Fibroblast of upper back skin (primary cell): ENCODE measurements around the gene COL4A1.
A peak's percentile ranks its signal among the peaks of the same experiment; 100 is the strongest.

Experiments
- DNase-seq: peaks from one replicate; pipeline ENCODE4 v3.0.0-alpha.2; 2013

The COL4A1 gene

GRCh38 chr13:110154410-110154933, 152.5 kb downstream of the COL4A1 start:
- no peak for DNase-seq

- DNase-seq, result no peak
These were observed 154.6 kb downstream of the COL4A1 start for GRCh38 chr13:110152351-110152750.

- DNase-seq, result no peak
These were observed 155.5 kb downstream of the COL4A1 start for GRCh38 chr13:110151462-110151861.

- DNase-seq, result peak; percentile 71
These were observed 156.4 kb downstream of the COL4A1 start for GRCh38 chr13:110150384-110151101.

- DNase-seq, result no peak
These were observed 157.9 kb downstream of the COL4A1 start for GRCh38 chr13:110149036-110149435.

- no peak for DNase-seq
These were observed 166.9 kb downstream of the COL4A1 start for GRCh38 chr13:110140099-110140498.

- DNase-seq, result no peak
These were observed 168.3 kb downstream of the COL4A1 start for GRCh38 chr13:110138700-110139036.

- DNase-seq, result peak; percentile 56
These were observed 168.8 kb downstream of the COL4A1 start for GRCh38 chr13:110138010-110138699.

GRCh38 chr13:110137680-110138009, 169.3 kb downstream of the COL4A1 start:
- DNase-seq, result no peak

GRCh38 chr13:110136660-110137585, 170.0 kb downstream of the COL4A1 start:
- no peak for DNase-seq

GRCh38 chr13:110135977-110136597, 170.9 kb downstream of the COL4A1 start:
- DNase-seq, result no peak

- DNase-seq, result no peak
These were observed 172.2 kb downstream of the COL4A1 start for GRCh38 chr13:110134801-110135200.

- no peak for DNase-seq
These were observed 173.3 kb downstream of the COL4A1 start for GRCh38 chr13:110133425-110134235.

- DNase-seq, result no peak
These were observed 174.6 kb downstream of the COL4A1 start for GRCh38 chr13:110132225-110132982.

- no peak for DNase-seq
These were observed 175.5 kb downstream of the COL4A1 start for GRCh38 chr13:110131424-110131823.

- DNase-seq, result no peak
These were observed 176.5 kb downstream of the COL4A1 start for GRCh38 chr13:110130431-110130830.

GRCh38 chr13:110129539-110130186, 177.3 kb downstream of the COL4A1 start:
- DNase-seq, result no peak

GRCh38 chr13:110129076-110129475, 177.9 kb downstream of the COL4A1 start:
- DNase-seq, result no peak

- DNase-seq, result no peak
These were observed 178.4 kb downstream of the COL4A1 start for GRCh38 chr13:110128546-110128945.

GRCh38 chr13:110127986-110128511, 178.9 kb downstream of the COL4A1 start:
- peak; percentile 74 for DNase-seq
